Liver (tissue), 9 donors: ENCODE results near the gene RASA3. TPM values are rescaled to one million over a fixed set of nuclear protein-coding genes. Genes with fewer than 3 reads are reported as not detected.

Experiments used
- DNase-seq: peaks from one replicate; pipeline ENCODE4 v3.0.0-alpha.2; 2017; ENCODE audit warnings: low spot score
- H3K27ac ChIP-seq, 2 donors: one replicate each; pipeline ENCODE4 v1.7.0; 2013; ENCODE audit warnings: inconsistent platforms in 2 of 2, low read length in 2 of 2, control low read depth in 1 of 2, low read depth in 1 of 2, mild to moderate bottlenecking in 1 of 2
- H3K27me3 ChIP-seq, 4 donors: one replicate each; pipeline versions ENCODE4 v1.6.1 to v1.7.0; 2013; ENCODE audit warnings: low read length in 3 of 4, inconsistent platforms in 1 of 4, mild to moderate bottlenecking in 1 of 4, moderate library complexity in 1 of 4; ENCODE audit not compliant: control insufficient read depth in 4 of 4, insufficient read depth in 4 of 4
- H3K36me3 ChIP-seq, 4 donors: one replicate each; pipeline versions ENCODE4 v1.6.1 to v1.7.0; 2013; ENCODE audit warnings: low read length in 3 of 4, mild to moderate bottlenecking in 3 of 4, low read depth in 1 of 4, moderate library complexity in 1 of 4; ENCODE audit not compliant: control insufficient read depth in 4 of 4, insufficient read depth in 3 of 4
- H3K4me1 ChIP-seq, 4 donors: one replicate each; pipeline versions ENCODE4 v1.6.1 to v1.7.0; 2013; ENCODE audit warnings: low read length in 3 of 4, mild to moderate bottlenecking in 3 of 4, moderate library complexity in 1 of 4; ENCODE audit not compliant: control insufficient read depth in 4 of 4, insufficient read depth in 4 of 4
- H3K4me3 ChIP-seq, 3 donors: one replicate each; pipeline versions ENCODE4 v1.6.1 to v1.7.0; 2013; ENCODE audit warnings: low read length in 3 of 3, control low read depth in 1 of 3, low read depth in 1 of 3, mild to moderate bottlenecking in 1 of 3
- H3K9ac ChIP-seq, 2 donors: one replicate each; pipeline ENCODE4 v1.7.0; 2013; ENCODE audit warnings: low read length in 2 of 2, mild to moderate bottlenecking in 2 of 2, moderate library complexity in 2 of 2, control low read depth in 1 of 2, low read depth in 1 of 2
- H3K9me3 ChIP-seq, 4 donors: one replicate each; pipeline versions ENCODE4 v1.6.1 to v1.7.0; 2013; ENCODE audit warnings: low read length in 3 of 4; ENCODE audit not compliant: control insufficient read depth in 4 of 4
- EGR1 ChIP-seq, 2 donors: IDR thresholded peaks; 2 replicates each; pipeline ENCODE4 v1.6.1; 2016 to 2018; ENCODE audit warnings: antibody characterized with exemption in 2 of 2, low read depth in 2 of 2
- FOXA1 ChIP-seq: IDR thresholded peaks from 2 replicates; pipeline ENCODE4 v1.6.1; 2016; ENCODE audit warnings: antibody characterized with exemption
- HNF4A ChIP-seq, 2 donors: conservative IDR thresholded peaks; 2 replicates each; pipeline ENCODE4 v1.6.1; 2016; ENCODE audit warnings: antibody characterized with exemption in 2 of 2, mild to moderate bottlenecking in 2 of 2
- HNF4G ChIP-seq: IDR thresholded peaks from 2 replicates; pipeline ENCODE4 v1.6.1; 2016; ENCODE audit warnings: antibody characterized with exemption
- JUND ChIP-seq, 2 donors: IDR thresholded peaks; 2 replicates each; pipeline ENCODE4 v1.6.1; 2016; ENCODE audit warnings: antibody characterized with exemption in 2 of 2
- NR2F2 ChIP-seq: IDR thresholded peaks from 2 replicates; pipeline ENCODE4 v1.6.1; 2016; ENCODE audit warnings: antibody characterized with exemption
- RXRA ChIP-seq, 2 donors: IDR thresholded peaks; 2 replicates each; pipeline ENCODE4 v1.6.1; 2017 to 2018; ENCODE audit warnings: antibody characterized with exemption in 2 of 2, mild to moderate bottlenecking in 1 of 2
- SP1 ChIP-seq: IDR thresholded peaks from 2 replicates; pipeline ENCODE4 v1.6.1; 2018; ENCODE audit warnings: antibody characterized with exemption, mild to moderate bottlenecking
- YY1 ChIP-seq: IDR thresholded peaks from 2 replicates; pipeline ENCODE4 v1.6.1; 2016; ENCODE audit warnings: antibody characterized with exemption, mild to moderate bottlenecking
- WGBS: extraction: QIAGEN DNeasy Blood & Tissue Kit; methylation state at CpG from one replicate; pipeline ENCODE4 v1.1.7; 2013; 5-methylcytosine and 5-hydroxymethylcytosine counted together
- polyA plus RNA-seq, 2 donors: library from polyadenylated mRNA; stranded (reverse) in 1 of 2; unstranded in 1 of 2; fragments of 200-250 nt in 1 of 2; fragments of >200 nt in 1 of 2; fragmentation: Nextera tagmentation in 1 of 2; extraction: Ambion mirVana in 1 of 2; gene quantifications; one replicate each; pipeline versions ENCODE4 v1.2.1 to v1.2.3, GENCODE V29; 2013 to 2015
- total RNA-seq, 2 donors: library from RNA; depleted of rRNA; stranded (reverse); fragments of >200 nt; gene quantifications; one replicate each; pipeline ENCODE4 v1.2.3, GENCODE V29; 2014
- TF ChIP-seq, protein P1 (sequence below): IDR thresholded peaks from 2 replicates; pipeline ENCODE4 v1.6.1; 2016; ENCODE audit warnings: antibody characterized with exemption
- TF ChIP-seq, protein P2 (sequence below): IDR thresholded peaks from 2 replicates; pipeline ENCODE4 v1.6.1; 2016; ENCODE audit warnings: antibody characterized with exemption
- TF ChIP-seq, protein P3 (sequence below): fragments of 150-350 bp; IDR thresholded peaks from 2 replicates; pipeline ENCODE4 v1.5.1; 2017; ENCODE audit warnings: improper control_type of control experiment, low read depth, low read length; ENCODE audit not compliant: missing input control
- TF ChIP-seq, protein P4 (sequence below): IDR thresholded peaks from 2 replicates; pipeline ENCODE4 v1.6.1; 2016; ENCODE audit warnings: antibody characterized with exemption
- donor health status: healthy.
- donor health status: healthy.
- donor health status: healthy.
- donor health status: healthy.
- donor health status: healthy.

Gene RASA3
- total and polyA plus RNA-seq, 4 donors: 0.64 to 5.9 (median 3.8) TPM

DNA sequence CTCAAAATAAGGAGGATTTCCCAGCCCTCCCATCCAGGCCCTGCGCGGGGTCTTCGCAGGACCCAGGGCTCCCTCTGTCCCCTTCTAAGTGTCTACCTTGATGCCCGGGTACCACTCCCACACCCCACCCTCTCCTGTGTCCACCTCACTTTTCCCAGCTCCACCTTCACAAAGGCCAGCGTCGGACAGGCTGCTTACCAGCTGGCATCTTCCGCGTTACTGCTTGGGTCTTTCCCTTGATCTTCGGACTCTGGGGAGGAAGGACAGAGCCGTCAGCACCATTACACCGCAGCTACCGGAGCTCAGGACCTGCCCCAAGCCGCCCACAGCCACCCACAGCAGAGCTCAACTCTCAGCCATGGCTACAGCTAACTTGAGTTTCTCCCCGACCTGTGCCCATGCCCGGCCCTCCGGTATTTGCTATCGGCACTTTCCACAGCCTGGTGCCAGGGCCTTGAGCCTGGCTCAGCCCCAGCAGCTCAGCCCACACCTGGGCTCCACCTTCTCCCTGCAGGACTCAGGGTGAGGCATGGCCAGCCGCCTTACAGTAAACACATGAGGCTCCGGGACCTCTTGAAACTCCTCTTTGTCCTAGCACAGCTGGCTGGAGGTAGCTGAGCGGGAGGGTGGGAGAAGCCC lies 162.3 kb downstream of the RASA3 start:
- no peaks in the 10 kb centered on the region for H3K36me3 ChIP-seq
- peaks cover 12 to 20% (median 16%) of the 10 kb centered on the region in 4 donors for H3K4me1 ChIP-seq
- no peak overlapping the region for H3K4me3 ChIP-seq
- no peak overlapping the region for H3K9ac ChIP-seq
- no peaks in the 10 kb centered on the region for H3K9me3 ChIP-seq
- TF ChIP-seq YY1 (no peak), HNF4A (conservative IDR thresholded peaks at IDR 0.05) (peak in 1 of 2 donors; percentile 33)
- H3K27me3 ChIP-seq: no peaks in the 10 kb centered on the region
- DNase-seq: no peak
- WGBS: 54% methylated on average over 20 of the region's 20 CpGs
- peak overlapping the region in 1 of 2 donors; percentile 13 for H3K27ac ChIP-seq

DNA sequence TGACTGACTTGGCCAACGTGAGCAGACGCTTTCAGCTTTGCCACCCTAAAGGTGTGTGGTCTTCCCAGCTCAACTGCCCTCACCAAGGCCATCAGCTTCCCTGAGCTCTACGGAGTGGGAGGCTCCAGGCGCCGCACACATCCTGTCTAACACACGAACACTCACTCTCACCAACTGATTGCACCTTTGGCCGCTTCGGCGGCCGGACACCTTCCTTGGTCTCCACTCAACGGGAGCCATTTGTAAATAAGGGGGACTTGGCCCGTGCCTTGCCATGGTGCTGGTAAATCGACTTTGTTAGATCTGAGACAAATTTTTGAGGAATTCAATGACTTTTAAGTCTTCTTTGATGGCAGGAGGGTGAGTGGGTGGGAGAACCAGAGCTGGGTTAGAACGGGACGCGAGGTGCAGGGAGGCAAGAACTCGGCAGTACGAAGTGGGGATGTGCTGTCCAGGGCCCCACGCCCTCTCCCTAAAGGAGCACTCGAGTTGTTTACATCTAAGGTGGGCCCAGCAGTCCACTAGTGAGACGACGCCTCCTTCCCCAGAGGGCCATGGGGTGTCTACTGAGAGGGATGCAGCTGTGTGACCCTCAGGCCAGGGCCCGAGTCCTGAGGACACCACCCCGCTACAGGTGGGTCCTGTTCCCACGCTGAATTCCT lies 163.0 kb downstream of the RASA3 start:
- TF ChIP-seq HNF4A (conservative IDR thresholded peaks at IDR 0.05): no peak
- TF ChIP-seq FOXA1: no peak
- TF ChIP-seq, protein P1, sequence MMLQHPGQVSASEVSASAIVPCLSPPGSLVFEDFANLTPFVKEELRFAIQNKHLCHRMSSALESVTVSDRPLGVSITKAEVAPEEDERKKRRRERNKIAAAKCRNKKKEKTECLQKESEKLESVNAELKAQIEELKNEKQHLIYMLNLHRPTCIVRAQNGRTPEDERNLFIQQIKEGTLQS: no peak
- TF ChIP-seq RXRA (IDR thresholded peaks at IDR 0.05): no peak
- no peak for DNase-seq
- Histone ChIP-seq H3K9me3 (no peaks in the 10 kb centered on the region), H3K4me3 (no peak overlapping the region), H3K9ac (no peak overlapping the region), H3K27ac (no peak overlapping the region), H3K36me3 (no peaks in the 10 kb centered on the region), H3K4me1 (peaks cover 12 to 20% (median 16%) of the 10 kb centered on the region in 4 donors), H3K27me3 (no peaks in the 10 kb centered on the region)
- WGBS: 94% methylated on average over 25 of the region's 25 CpGs

DNA sequence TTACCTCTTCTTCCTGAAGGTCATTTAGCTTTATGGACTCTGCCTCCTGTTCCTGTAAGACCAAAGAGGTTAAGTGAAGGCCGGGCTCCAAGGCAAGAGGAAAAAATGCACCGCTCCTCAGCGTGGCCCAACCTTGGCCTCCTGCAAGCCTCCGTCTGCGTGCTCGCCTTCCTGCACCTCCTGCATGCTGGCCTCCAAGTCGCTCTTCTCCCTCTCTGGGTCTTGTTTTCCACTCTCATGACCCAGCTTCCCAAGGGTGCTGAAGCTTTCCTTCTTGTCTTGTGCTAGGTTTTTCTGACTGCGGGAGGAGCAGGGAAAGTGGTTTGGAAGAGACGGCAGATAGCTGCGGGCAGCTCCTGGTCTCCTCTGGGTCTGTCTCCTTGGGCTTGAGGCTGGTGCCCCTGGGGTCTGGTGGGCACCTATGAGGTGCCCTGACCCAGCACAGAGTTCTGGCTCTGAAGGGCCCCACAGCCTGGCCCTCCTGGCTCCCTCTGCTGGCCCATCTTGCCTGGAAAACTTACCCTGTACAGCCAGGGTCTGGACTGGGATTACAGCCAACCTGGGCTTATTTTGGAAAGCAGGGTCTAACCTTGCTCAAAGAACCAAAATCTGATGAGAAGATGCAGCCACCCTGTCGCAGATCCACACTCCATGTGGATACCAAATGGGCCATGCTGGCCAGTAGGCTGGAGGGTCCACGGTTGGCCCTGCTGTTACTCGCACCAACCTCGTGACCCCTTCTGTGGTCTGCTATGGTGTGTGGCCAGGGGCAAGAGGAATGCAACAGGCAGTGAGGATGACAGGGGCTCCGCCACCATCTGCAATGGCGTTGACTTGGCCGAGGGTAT lies 163.7 kb downstream of the RASA3 start:
- Histone ChIP-seq H3K4me3 (no peak overlapping the region), H3K9me3 (no peaks in the 10 kb centered on the region), H3K27ac (no peak overlapping the region), H3K27me3 (no peaks in the 10 kb centered on the region), H3K4me1 (peaks cover 11 to 20% (median 15%) of the 10 kb centered on the region in 4 donors), H3K36me3 (no peaks in the 10 kb centered on the region), H3K9ac (no peak overlapping the region)
- DNase-seq: no peak
- 96% methylated on average over 17 of the region's 17 CpGs for WGBS
- TF ChIP-seq, protein P2, sequence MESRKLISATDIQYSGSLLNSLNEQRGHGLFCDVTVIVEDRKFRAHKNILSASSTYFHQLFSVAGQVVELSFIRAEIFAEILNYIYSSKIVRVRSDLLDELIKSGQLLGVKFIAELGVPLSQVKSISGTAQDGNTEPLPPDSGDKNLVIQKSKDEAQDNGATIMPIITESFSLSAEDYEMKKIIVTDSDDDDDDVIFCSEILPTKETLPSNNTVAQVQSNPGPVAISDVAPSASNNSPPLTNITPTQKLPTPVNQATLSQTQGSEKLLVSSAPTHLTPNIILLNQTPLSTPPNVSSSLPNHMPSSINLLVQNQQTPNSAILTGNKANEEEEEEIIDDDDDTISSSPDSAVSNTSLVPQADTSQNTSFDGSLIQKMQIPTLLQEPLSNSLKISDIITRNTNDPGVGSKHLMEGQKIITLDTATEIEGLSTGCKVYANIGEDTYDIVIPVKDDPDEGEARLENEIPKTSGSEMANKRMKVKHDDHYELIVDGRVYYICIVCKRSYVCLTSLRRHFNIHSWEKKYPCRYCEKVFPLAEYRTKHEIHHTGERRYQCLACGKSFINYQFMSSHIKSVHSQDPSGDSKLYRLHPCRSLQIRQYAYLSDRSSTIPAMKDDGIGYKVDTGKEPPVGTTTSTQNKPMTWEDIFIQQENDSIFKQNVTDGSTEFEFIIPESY: no peak
- no peak for TF ChIP-seq YY1
- TF ChIP-seq EGR1 (IDR thresholded peaks at IDR 0.05; ENCODE audit: low read depth in 2 of 2): no peak
- no peak for TF ChIP-seq FOXA1
- no peak for TF ChIP-seq SP1
- no peak for TF ChIP-seq RXRA (IDR thresholded peaks at IDR 0.05)
- TF ChIP-seq HNF4G: no peak
- no peak for TF ChIP-seq NR2F2
- TF ChIP-seq, protein P3, sequence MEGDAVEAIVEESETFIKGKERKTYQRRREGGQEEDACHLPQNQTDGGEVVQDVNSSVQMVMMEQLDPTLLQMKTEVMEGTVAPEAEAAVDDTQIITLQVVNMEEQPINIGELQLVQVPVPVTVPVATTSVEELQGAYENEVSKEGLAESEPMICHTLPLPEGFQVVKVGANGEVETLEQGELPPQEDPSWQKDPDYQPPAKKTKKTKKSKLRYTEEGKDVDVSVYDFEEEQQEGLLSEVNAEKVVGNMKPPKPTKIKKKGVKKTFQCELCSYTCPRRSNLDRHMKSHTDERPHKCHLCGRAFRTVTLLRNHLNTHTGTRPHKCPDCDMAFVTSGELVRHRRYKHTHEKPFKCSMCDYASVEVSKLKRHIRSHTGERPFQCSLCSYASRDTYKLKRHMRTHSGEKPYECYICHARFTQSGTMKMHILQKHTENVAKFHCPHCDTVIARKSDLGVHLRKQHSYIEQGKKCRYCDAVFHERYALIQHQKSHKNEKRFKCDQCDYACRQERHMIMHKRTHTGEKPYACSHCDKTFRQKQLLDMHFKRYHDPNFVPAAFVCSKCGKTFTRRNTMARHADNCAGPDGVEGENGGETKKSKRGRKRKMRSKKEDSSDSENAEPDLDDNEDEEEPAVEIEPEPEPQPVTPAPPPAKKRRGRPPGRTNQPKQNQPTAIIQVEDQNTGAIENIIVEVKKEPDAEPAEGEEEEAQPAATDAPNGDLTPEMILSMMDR: no peak
- no peak for TF ChIP-seq JUND (IDR thresholded peaks at IDR 0.05)
- TF ChIP-seq, protein P4, sequence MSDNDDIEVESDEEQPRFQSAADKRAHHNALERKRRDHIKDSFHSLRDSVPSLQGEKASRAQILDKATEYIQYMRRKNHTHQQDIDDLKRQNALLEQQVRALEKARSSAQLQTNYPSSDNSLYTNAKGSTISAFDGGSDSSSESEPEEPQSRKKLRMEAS: no peak
